Endothelial cell (in vitro differentiated cells): ENCODE measurements around the gene DGUOK. TPM values are rescaled to one million over a fixed set of nuclear protein-coding genes. Genes with fewer than 3 reads are reported as not detected.

ENCODE experiments used
- DNase-seq: peaks from one replicate; pipeline ENCODE4 v3.0.0; 2021; ENCODE audit warnings: low spot score
- H3K27ac Mint-ChIP-seq: one replicate; pipeline ENCODE4 v1.8.0; 2021; ENCODE audit warnings: mixed read lengths, inconsistent platforms; ENCODE audit not compliant: unreplicated experiment
- H3K27me3 Mint-ChIP-seq: one replicate; pipeline ENCODE4 v1.8.0; 2021; ENCODE audit warnings: mild to moderate bottlenecking, moderate library complexity, mixed read lengths, inconsistent platforms; ENCODE audit not compliant: unreplicated experiment
- H3K36me3 Mint-ChIP-seq: one replicate; pipeline ENCODE4 v1.8.0; 2021; ENCODE audit warnings: mild to moderate bottlenecking, low read depth, mixed read lengths, inconsistent platforms; ENCODE audit not compliant: unreplicated experiment
- H3K4me1 Mint-ChIP-seq: one replicate; pipeline ENCODE4 v1.8.0; 2021; ENCODE audit warnings: mild to moderate bottlenecking, mixed read lengths, inconsistent platforms; ENCODE audit not compliant: unreplicated experiment
- H3K4me3 Mint-ChIP-seq: one replicate; pipeline ENCODE4 v1.8.0; 2021; ENCODE audit warnings: mild to moderate bottlenecking, mixed read lengths, inconsistent platforms; ENCODE audit not compliant: unreplicated experiment
- H3K9me3 Mint-ChIP-seq: one replicate; pipeline ENCODE4 v1.8.0; 2021; ENCODE audit warnings: mixed read lengths, inconsistent platforms; ENCODE audit not compliant: unreplicated experiment
- CTCF ChIP-seq: fragments of 200-600 bp; sonication (generic); IDR thresholded peaks from one replicate; pipeline ENCODE4 v1.5.0; 2021; ENCODE audit warnings: antibody characterized with exemption; ENCODE audit not compliant: unreplicated experiment
- total RNA-seq: library from RNA; stranded (reverse); fragmentation: NEBNext Ultra II Directional; extraction: Animal tissue kit (Norgen Biotek cat#: 25700); gene quantifications from one replicate; pipeline ENCODE4 v1.2.1, GENCODE V29; 2021; ENCODE audit not compliant: unreplicated experiment

Gene DGUOK
- total RNA-seq, 1 donor from 2014 or later = 68.3 TPM

GRCh38 chr2:73983322-73984202 lies 56.9 kb downstream of the DGUOK start:
- no peak for DNase-seq
- Mint-ChIP-seq H3K27me3 (peaks cover 24% of the 10 kb centered on the region), H3K9me3 (no peaks in the 10 kb centered on the region), H3K4me1 (peaks cover 50% of the 10 kb centered on the region), H3K27ac (peak overlapping the region; percentile 85), H3K36me3 (peaks cover 12% of the 10 kb centered on the region), H3K4me3 (peak overlapping the region; percentile 93)
- TF ChIP-seq CTCF = no peak

GRCh38 chr2:73984203-73984921 lies 57.7 kb downstream of the DGUOK start, which contains the start of gene TET3:
TET3 (plus strand) TSS chr2:73984910; CDS start chr2:73986404, 1,494 bp downstream.
- Mint-ChIP-seq H3K27me3 (peaks cover 24% of the 10 kb centered on the region), H3K36me3 (peaks cover 12% of the 10 kb centered on the region), H3K27ac (peak within 1 kb of the TSS; percentile 85), H3K9me3 (no peaks in the 10 kb centered on the region), H3K4me3 (peak within 1 kb of the TSS; percentile 93), H3K4me1 (peaks cover 47% of the 10 kb centered on the region)
- DNase-seq = peak; percentile 49
- no peak for TF ChIP-seq CTCF

DNA sequence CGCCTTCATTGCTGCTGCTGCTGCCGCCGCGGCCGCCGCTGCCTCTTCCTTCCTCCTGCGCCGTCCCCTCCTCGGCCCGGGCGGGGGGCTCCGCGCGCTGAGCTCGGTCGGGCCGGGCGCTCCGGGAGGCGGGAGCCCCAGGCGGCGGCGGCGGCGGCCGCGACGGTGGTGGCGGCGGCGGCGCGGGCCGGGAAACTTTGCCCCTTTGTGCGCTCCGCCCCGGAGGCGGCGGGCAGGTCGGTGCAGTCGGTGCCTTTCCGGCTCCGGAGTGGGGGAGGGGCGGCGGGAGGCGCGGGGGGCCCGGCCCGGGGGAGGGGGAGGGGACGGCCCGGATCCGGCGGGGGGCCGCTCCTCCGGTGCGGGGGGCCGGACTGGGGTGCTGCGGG lies 58.2 kb downstream of the DGUOK start:
- no peaks in the 10 kb centered on the region for H3K9me3 Mint-ChIP-seq
- H3K4me3 Mint-ChIP-seq = no peak overlapping the region
- peaks cover 45% of the 10 kb centered on the region for H3K4me1 Mint-ChIP-seq
- H3K36me3 Mint-ChIP-seq = peaks cover 18% of the 10 kb centered on the region
- TF ChIP-seq CTCF = no peak
- H3K27me3 Mint-ChIP-seq = peaks cover 24% of the 10 kb centered on the region
- H3K27ac Mint-ChIP-seq = no peak overlapping the region
- peak; percentile 56 for DNase-seq

GRCh38 chr2:73985308-73986084 lies 58.8 kb downstream of the DGUOK start:
- TF ChIP-seq CTCF = no peak
- peaks cover 21% of the 10 kb centered on the region for H3K36me3 Mint-ChIP-seq
- H3K4me3 Mint-ChIP-seq = peak overlapping the region; percentile 93
- no peaks in the 10 kb centered on the region for H3K9me3 Mint-ChIP-seq
- peaks cover 45% of the 10 kb centered on the region for H3K4me1 Mint-ChIP-seq
- H3K27me3 Mint-ChIP-seq = peaks cover 24% of the 10 kb centered on the region
- peak; percentile 53 for DNase-seq
- H3K27ac Mint-ChIP-seq = peak overlapping the region; percentile 83
